Dedifferentiated amniotic fluid mesenchymal stem cell (primary cell): ENCODE measurements around the gene CCDC3.
"Not testable (repeated sequence)": the region's sequence is repeated elsewhere in the genome, so short reads cannot be mapped to it uniquely, and the experiment has no call there.

ENCODE experiments used
- DNase-seq: peaks from one replicate; pipeline ENCODE4 v3.0.0-alpha.2; 2016; ENCODE audit errors: extremely low spot score

CCDC3 gene

GRCh38 chr10:12888470-12888869 is 113.0 kb downstream of the CCDC3 start:
- no peak for DNase-seq

- no peak for DNase-seq
Observed at GRCh38 chr10:12887780-12888179, 113.7 kb downstream of the CCDC3 start.

- DNase-seq, result no peak
Observed at GRCh38 chr10:12884851-12885250, 116.7 kb downstream of the CCDC3 start.

- DNase-seq, result no peak
Observed at GRCh38 chr10:12880423-12880822, 121.1 kb downstream of the CCDC3 start.

- DNase-seq, result no peak
Observed at GRCh38 chr10:12877150-12877549, 124.4 kb downstream of the CCDC3 start.

GRCh38 chr10:12876266-12876665 is 125.2 kb downstream of the CCDC3 start:
- DNase-seq, result no peak

- DNase-seq, result peak; percentile 54
Observed at GRCh38 chr10:12875100-12875499, 126.4 kb downstream of the CCDC3 start.

GRCh38 chr10:12874501-12874900 is 127.0 kb downstream of the CCDC3 start:
- DNase-seq, result no peak

GRCh38 chr10:12873172-12873571 is 128.3 kb downstream of the CCDC3 start:
- DNase-seq, result no peak

GRCh38 chr10:12872577-12872976 is 128.9 kb downstream of the CCDC3 start:
- DNase-seq, result no peak

GRCh38 chr10:12869427-12869826 is 132.1 kb downstream of the CCDC3 start:
- no peak for DNase-seq

- DNase-seq, result no peak
Observed at GRCh38 chr10:12868229-12868628, 133.3 kb downstream of the CCDC3 start.

- not testable (repeated sequence) for DNase-seq
Observed at GRCh38 chr10:12865515-12865914, 136.0 kb downstream of the CCDC3 start.

- no peak for DNase-seq
Observed at GRCh38 chr10:12862459-12862858, 139.1 kb downstream of the CCDC3 start.

- DNase-seq, result no peak
Observed at GRCh38 chr10:12854988-12855387, 146.5 kb downstream of the CCDC3 start.

- DNase-seq, result no peak
Observed at GRCh38 chr10:12852687-12853086, 148.8 kb downstream of the CCDC3 start.

- DNase-seq, result no peak
Observed at GRCh38 chr10:12849319-12850181, 152.0 kb downstream of the CCDC3 start.

- no peak for DNase-seq
Observed at GRCh38 chr10:12848439-12849173, 152.9 kb downstream of the CCDC3 start.

- DNase-seq, result no peak
Observed at GRCh38 chr10:12847361-12847975, 154.0 kb downstream of the CCDC3 start.

GRCh38 chr10:12846718-12847117 is 154.8 kb downstream of the CCDC3 start:
- DNase-seq, result no peak
